Stomach (tissue), 9 donors: ENCODE data around the gene ATG7. TPM values are rescaled to one million over a fixed set of nuclear protein-coding genes. Genes with fewer than 3 reads are reported as not detected.

Experiments used
- DNase-seq, 2 donors: peaks; one replicate each; pipeline versions ENCODE4 v3.0.0 to v3.0.0-alpha.2; 2013 to 2019
- H3K27ac ChIP-seq, 5 donors: fragments of 200-600 bp in 4 of 5; sonication (generic) in 4 of 5; one replicate each; pipeline ENCODE4 v1.5.1; 2013 to 2019; ENCODE audit warnings: mild to moderate bottlenecking in 1 of 5, moderate library complexity in 1 of 5
- H3K27me3 ChIP-seq, 3 donors: fragments of 200-600 bp; sonication (generic); one replicate each; pipeline ENCODE4 v1.5.1; 2017 to 2019; ENCODE audit warnings: mixed run types in 1 of 3
- H3K36me3 ChIP-seq, 4 donors: fragments of 200-600 bp; sonication (generic); 1 replicate in 3 of 4; 2 replicates in 1 of 4; pipeline ENCODE4 v1.5.1; 2016 to 2019
- H3K4me1 ChIP-seq, 4 donors: fragments of 200-600 bp; sonication (generic); one replicate each; pipeline ENCODE4 v1.5.1; 2016 to 2019
- H3K4me3 ChIP-seq, 4 donors: fragments of 200-600 bp; sonication (generic) in 3 of 4; one replicate each; pipeline ENCODE4 v1.5.1; 2016 to 2019; ENCODE audit warnings: mild to moderate bottlenecking in 1 of 4
- H3K9me3 ChIP-seq, 4 donors: fragments of 200-600 bp; sonication (generic); one replicate each; pipeline ENCODE4 v1.5.1; 2016 to 2019
- EP300 ChIP-seq: sonication (generic); formaldehyde crosslinking; IDR thresholded peaks from one replicate; pipeline ENCODE4 v1.6.1; 2017; ENCODE audit warnings: antibody characterized with exemption
- POLR2A ChIP-seq, 4 donors: fragments of 450-650 bp; IDR thresholded peaks; one replicate each; pipeline ENCODE4 v1.6.1; 2016; ENCODE audit warnings: antibody characterized with exemption in 4 of 4, control low read depth in 2 of 4, mild to moderate bottlenecking in 1 of 4, moderate library complexity in 1 of 4
- POLR2AphosphoS5 ChIP-seq, 3 donors: sonication (generic); formaldehyde crosslinking; IDR thresholded peaks; one replicate each; pipeline ENCODE4 v1.6.1; 2016; ENCODE audit warnings: antibody characterized with exemption in 3 of 3
- WGBS, 5 donors: extraction: QIAGEN DNeasy Blood & Tissue Kit in 3 of 5; methylation state at CpG; one replicate each; pipeline versions ENCODE4 v1.1.5 to v1.1.7; 2013 to 2018; 5-methylcytosine and 5-hydroxymethylcytosine counted together
- intact Hi-C: fragments of 100-400 bp; cut with DNase I; formaldehyde crosslinking; loops from one replicate; pipeline ENCODE4 v1.15.1; 2023; ENCODE audit warnings: low total_unique reads
- polyA plus RNA-seq, 3 donors: library from polyadenylated mRNA; stranded (reverse); fragments of 200-250 nt; gene quantifications; one replicate each; pipeline ENCODE4 v1.2.3, GENCODE V29; 2013
- total RNA-seq, 5 donors: library from RNA; depleted of rRNA; stranded (reverse); fragments of >200 nt; gene quantifications; one replicate each; pipeline versions ENCODE4 v1.1.0 to v1.2.3, GENCODE V29; 2014 to 2016
- TF ChIP-seq, protein P1 (sequence below), 7 experiments: fragments of 450-650 bp in 4 of 7; fragments of 200-600 bp in 3 of 7; sonication (generic) in 3 of 7; IDR thresholded peaks; one replicate each; pipeline ENCODE4 v1.5.1; 2016 to 2019; ENCODE audit warnings: antibody characterized with exemption in 7 of 7, control low read depth in 2 of 7, mild to moderate bottlenecking in 1 of 7
- donor health status: healthy with polysubstance abuse.
- donor health status: Bipolar disorder and iron deficiency.
- donor health status: healthy.

The ATG7 gene
- total and polyA plus RNA-seq, 8 donors: 6.8 to 167 (median 15.1) TPM

DNA sequence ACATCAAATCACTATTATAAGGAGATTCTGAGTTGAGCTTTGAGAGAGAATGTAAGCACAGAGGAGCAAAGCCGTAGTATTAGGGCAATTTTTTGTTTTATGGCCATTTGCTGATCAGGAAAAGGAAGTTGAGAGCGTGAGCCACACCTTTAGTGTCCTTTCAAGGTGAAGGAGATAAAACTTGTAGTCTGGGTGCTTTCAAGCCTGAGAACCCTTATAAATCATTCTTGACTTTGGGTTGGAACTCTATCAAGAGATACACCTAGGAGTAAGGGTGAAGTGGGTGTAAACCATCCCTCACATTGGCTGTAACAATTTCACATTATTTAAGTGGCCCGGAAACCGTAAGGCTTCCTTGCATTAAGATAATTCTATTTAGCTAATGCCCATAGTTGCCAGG is 122.2 kb downstream of the ATG7 start:
- H3K36me3 ChIP-seq: no peaks in the 10 kb centered on the region

DNA sequence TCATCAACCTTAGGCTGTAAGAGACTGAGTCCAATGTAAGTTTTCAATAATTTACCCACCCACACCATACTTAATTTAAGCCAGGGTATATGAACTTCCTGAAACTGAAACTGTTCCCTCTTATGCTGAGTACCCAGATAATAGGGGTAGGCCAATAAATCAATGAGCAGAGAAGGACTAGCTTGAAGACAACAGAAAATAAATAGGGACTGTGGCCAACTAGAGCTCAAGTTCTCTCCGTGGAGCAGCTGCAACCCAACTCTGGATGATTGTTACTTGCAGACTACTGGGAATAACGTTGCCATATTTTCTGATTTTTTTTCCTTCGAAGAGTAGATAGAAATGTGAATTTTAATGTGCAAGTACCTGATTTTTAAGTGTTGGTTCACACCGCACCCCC is 128.0 kb downstream of the ATG7 start:
- Histone ChIP-seq H3K4me3 (no peak overlapping the region), H3K4me1 (no peaks in the 10 kb centered on the region), H3K36me3 (peaks cover 0 to 4% (median 1%) of the 10 kb centered on the region in 4 donors), H3K9me3 (peaks cover 0 to 5% (median 0%) of the 10 kb centered on the region in 4 donors), H3K27ac (no peak overlapping the region), H3K27me3 (no peaks in the 10 kb centered on the region)
- WGBS, 5 donors: 77 to 81% (median 78%) methylated on average over 4 of the region's 4 CpGs
- intact Hi-C loops: no loop called here
- no peak for TF ChIP-seq POLR2A (IDR thresholded peaks at IDR 0.05)
- TF ChIP-seq POLR2AphosphoS5 (IDR thresholded peaks at IDR 0.05): no peak
- no peak for TF ChIP-seq EP300
- TF ChIP-seq, protein P1, sequence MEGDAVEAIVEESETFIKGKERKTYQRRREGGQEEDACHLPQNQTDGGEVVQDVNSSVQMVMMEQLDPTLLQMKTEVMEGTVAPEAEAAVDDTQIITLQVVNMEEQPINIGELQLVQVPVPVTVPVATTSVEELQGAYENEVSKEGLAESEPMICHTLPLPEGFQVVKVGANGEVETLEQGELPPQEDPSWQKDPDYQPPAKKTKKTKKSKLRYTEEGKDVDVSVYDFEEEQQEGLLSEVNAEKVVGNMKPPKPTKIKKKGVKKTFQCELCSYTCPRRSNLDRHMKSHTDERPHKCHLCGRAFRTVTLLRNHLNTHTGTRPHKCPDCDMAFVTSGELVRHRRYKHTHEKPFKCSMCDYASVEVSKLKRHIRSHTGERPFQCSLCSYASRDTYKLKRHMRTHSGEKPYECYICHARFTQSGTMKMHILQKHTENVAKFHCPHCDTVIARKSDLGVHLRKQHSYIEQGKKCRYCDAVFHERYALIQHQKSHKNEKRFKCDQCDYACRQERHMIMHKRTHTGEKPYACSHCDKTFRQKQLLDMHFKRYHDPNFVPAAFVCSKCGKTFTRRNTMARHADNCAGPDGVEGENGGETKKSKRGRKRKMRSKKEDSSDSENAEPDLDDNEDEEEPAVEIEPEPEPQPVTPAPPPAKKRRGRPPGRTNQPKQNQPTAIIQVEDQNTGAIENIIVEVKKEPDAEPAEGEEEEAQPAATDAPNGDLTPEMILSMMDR (IDR thresholded peaks at IDR 0.05): no peak
- no peak for DNase-seq

More for the DNA sequence above, 122.2 kb downstream of the ATG7 start:
- Histone ChIP-seq H3K4me3 (no peak overlapping the region), H3K4me1 (peaks cover 0 to 27% (median 18%) of the 10 kb centered on the region in 4 donors), H3K9me3 (no peaks in the 10 kb centered on the region), H3K27me3 (no peaks in the 10 kb centered on the region), H3K27ac (no peak overlapping the region)
- intact Hi-C loops: no loop called here
- 58 to 71% (median 67%) methylated on average over 4 of the region's 4 CpGs for WGBS, 5 donors
- DNase-seq: no peak
- TF ChIP-seq POLR2AphosphoS5 (IDR thresholded peaks at IDR 0.05): no peak
- TF ChIP-seq EP300: no peak
- TF ChIP-seq, protein P1 (IDR thresholded peaks at IDR 0.05): no peak
- no peak for TF ChIP-seq POLR2A (IDR thresholded peaks at IDR 0.05)

DNA sequence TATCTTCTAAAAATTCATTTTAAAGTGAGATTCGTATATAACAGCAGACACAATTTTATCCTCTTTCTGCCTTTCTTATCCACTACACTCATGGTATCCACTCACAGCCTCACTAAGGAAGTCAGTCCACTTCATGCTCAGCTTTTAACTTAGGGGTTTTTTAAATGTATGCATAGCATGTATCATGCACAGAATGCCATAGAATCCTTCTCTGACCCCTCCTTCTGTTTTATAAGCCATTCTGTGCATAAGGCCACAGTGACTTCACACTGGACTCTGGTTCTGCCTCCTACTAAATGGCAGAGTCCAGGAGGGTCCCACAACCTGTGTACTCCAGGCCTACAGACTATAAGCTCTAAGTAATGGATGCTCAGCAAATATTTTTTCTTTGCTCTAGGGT is 129.2 kb downstream of the ATG7 start:
- intact Hi-C loops: no loop called here
- peaks cover 0 to 14% (median 8%) of the 10 kb centered on the region in 4 donors for H3K36me3 ChIP-seq
- no peaks in the 10 kb centered on the region for H3K27me3 ChIP-seq
- 81 to 94% (median 93%) methylated on average over 1 of the region's 1 CpG for WGBS, 5 donors
- peaks cover 0 to 5% (median 0%) of the 10 kb centered on the region in 4 donors for H3K9me3 ChIP-seq
- TF ChIP-seq, protein P1 (IDR thresholded peaks at IDR 0.05): no peak
- TF ChIP-seq EP300: no peak
- no peak for TF ChIP-seq POLR2AphosphoS5 (IDR thresholded peaks at IDR 0.05)
- TF ChIP-seq POLR2A (IDR thresholded peaks at IDR 0.05): no peak
- no peak overlapping the region for H3K4me3 ChIP-seq
- no peak for DNase-seq
- H3K4me1 ChIP-seq: no peaks in the 10 kb centered on the region
- no peak overlapping the region for H3K27ac ChIP-seq

GRCh38 chr3:11405323-11405722 is 133.1 kb downstream of the ATG7 start:
- WGBS, 5 donors: 98 to 100% (median 99%) methylated on average over 2 of the region's 2 CpGs
- Histone ChIP-seq H3K4me1 (no peaks in the 10 kb centered on the region), H3K36me3 (peaks cover 4 to 34% (median 30%) of the 10 kb centered on the region in 4 donors), H3K9me3 (peaks cover 0 to 21% (median 15%) of the 10 kb centered on the region in 4 donors), H3K4me3 (no peak overlapping the region), H3K27ac (no peak overlapping the region), H3K27me3 (no peaks in the 10 kb centered on the region)
- no peak for DNase-seq
- intact Hi-C loops: no loop called here
- TF ChIP-seq POLR2A (IDR thresholded peaks at IDR 0.05) (no peak), POLR2AphosphoS5 (IDR thresholded peaks at IDR 0.05) (no peak), EP300 (no peak)
- TF ChIP-seq, protein P1 (IDR thresholded peaks at IDR 0.05): no peak
